ENCODE measurements around the gene OXGR1.

OXGR1 gene

GRCh38 chr13:96994017-96994857 is at the start of gene OXGR1:
Gene OXGR1 (minus strand): TSS chr13:96994476. CDS start chr13:96987759, 6,717 bp downstream.
- no peak within 1 kb of the TSS for H3K27ac ChIP-seq

GRCh38 chr13:97043302-97043701 is 49.0 kb upstream of the OXGR1 start:
- no peaks in the 10 kb centered on the region for H3K9me3 ChIP-seq
- H3K4me3 ChIP-seq (ENCODE audit: low read depth in 1 of 2, low read length in 1 of 2) = no peak overlapping the region
- TF ChIP-seq CTCF (IDR thresholded peaks at IDR 0.05) = no peak
- no peak overlapping the region for H3K27ac ChIP-seq
- H3K27me3 ChIP-seq = no peaks in the 10 kb centered on the region
- H3K4me1 ChIP-seq (ENCODE audit: control insufficient read depth in 1 of 2, insufficient read depth in 1 of 2, low read depth in 1 of 2, low read length in 1 of 2) = no peaks in the 10 kb centered on the region
- no peaks in the 10 kb centered on the region for H3K36me3 ChIP-seq

More at GRCh38 chr13:96994017-96994857, at the start of gene OXGR1:
- Histone ChIP-seq H3K4me3 (ENCODE audit: low read depth in 1 of 2, low read length in 1 of 2) (no peak within 1 kb of the TSS), H3K9me3 (no peaks in the 10 kb centered on the region), H3K27me3 (peaks cover 47% of the 10 kb centered on the region), H3K36me3 (no peaks in the 10 kb centered on the region), H3K4me1 (ENCODE audit: control insufficient read depth in 1 of 2, insufficient read depth in 1 of 2, low read depth in 1 of 2, low read length in 1 of 2) (no peaks in the 10 kb centered on the region)
- TF ChIP-seq CTCF (IDR thresholded peaks at IDR 0.05) = no peak

DNA sequence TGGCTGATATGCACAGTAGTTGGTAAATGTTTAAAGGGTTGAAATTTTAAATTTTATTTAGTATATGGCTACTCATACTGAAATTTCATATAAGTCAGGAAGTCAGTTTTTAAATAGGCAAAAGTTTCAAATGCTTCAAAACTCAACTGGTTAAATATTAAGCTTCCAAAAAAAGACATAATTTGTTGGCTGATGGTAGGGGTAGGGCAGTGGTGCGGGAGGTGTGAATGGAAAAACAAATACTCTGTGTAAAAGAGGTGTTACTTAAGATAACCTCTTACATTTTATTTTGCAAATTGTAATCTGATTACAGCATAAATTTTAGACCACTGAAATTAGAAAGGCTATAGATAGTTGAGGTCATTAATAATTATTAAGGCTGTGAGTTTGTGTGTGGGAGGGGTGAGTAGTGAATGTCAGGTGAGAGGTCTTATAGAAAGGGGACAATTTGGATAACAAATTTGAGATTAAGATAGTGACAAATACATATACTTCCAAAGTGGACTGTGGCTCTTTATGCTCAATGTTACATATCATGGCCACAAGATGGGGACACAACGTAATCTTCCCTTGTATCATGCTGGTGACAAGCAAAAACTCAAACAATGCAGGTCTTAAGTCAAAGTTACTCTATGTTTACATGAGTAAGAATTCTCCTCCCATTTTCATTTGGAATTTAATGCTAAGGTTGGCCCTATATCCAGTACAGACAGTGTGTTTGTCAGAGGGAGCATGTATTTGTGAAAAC is 36.6 kb upstream of the OXGR1 start:
- H3K9me3 ChIP-seq = no peaks in the 10 kb centered on the region
- no peak overlapping the region for H3K4me3 ChIP-seq (ENCODE audit: low read depth in 1 of 2, low read length in 1 of 2)
- TF ChIP-seq CTCF (IDR thresholded peaks at IDR 0.05) = no peak
- H3K4me1 ChIP-seq (ENCODE audit: control insufficient read depth in 1 of 2, insufficient read depth in 1 of 2, low read depth in 1 of 2, low read length in 1 of 2) = no peaks in the 10 kb centered on the region
- H3K27ac ChIP-seq = no peak overlapping the region
- H3K27me3 ChIP-seq = peaks cover 22% of the 10 kb centered on the region
- H3K36me3 ChIP-seq = no peaks in the 10 kb centered on the region

DNA sequence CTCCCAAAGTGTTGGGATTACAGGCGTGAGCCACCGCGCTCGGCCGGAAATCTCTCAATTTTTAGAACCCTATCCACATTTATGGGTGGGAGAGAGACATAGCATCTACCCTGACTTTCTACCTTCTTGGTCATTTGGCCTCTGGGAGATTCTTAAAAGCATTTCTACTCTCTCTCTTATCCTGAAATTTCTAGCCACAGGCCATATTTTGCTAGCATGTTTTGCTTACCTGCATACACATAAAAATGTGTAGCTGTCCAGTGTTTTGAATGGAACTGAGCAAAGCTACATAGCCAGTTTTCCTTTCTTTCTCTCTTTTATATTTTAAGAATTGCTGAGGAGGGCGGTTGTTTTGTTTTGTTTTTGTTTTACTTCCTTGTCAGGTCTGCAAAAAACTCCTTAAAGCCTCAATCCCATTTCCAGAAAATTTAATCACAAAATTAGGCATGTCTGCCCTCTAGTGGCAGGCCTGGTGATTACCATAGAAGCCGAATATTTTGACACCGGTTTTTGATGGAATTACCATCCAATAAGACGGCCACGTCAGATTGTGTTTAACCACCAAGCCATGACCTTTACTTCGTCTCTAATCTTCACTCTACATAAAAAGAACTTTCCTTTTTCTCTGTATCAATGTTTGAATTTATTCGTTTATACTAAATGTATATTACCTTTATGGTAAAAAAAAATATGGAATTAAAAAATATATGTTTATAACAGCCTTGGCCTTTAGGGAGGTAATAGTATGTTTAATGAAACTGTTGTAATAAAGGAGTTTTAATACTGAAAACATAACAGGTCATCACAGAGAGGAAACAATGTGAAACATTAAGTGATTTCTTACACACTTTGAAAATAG is 34.4 kb upstream of the OXGR1 start:
- TF ChIP-seq CTCF (IDR thresholded peaks at IDR 0.05) = peak; percentile 44
- no peaks in the 10 kb centered on the region for H3K36me3 ChIP-seq
- no peaks in the 10 kb centered on the region for H3K9me3 ChIP-seq
- peaks cover 22% of the 10 kb centered on the region for H3K27me3 ChIP-seq
- no peak overlapping the region for H3K27ac ChIP-seq
- H3K4me3 ChIP-seq (ENCODE audit: low read depth in 1 of 2, low read length in 1 of 2) = no peak overlapping the region
- H3K4me1 ChIP-seq (ENCODE audit: control insufficient read depth in 1 of 2, insufficient read depth in 1 of 2, low read depth in 1 of 2, low read length in 1 of 2) = no peaks in the 10 kb centered on the region

DNA sequence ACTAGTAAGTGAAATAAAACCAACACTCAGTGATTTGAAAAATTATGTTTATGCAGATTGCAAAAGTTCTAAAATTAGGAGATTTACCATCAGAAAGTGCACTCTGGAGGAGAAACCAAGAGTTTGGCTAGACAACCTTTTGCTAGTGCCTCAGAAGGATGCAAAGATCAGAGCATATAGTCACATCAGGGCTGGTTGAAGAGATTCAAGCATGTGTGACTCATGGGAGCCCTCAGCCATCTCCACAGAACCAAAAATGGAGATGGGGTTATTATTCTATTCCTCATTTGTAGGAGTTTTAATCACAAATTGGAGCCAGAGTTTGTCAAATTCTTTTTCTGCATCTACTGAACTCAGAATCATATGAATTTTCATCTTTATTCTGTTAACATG is 32.9 kb upstream of the OXGR1 start:
- no peaks in the 10 kb centered on the region for H3K9me3 ChIP-seq
- no peaks in the 10 kb centered on the region for H3K36me3 ChIP-seq
- no peaks in the 10 kb centered on the region for H3K4me1 ChIP-seq (ENCODE audit: control insufficient read depth in 1 of 2, insufficient read depth in 1 of 2, low read depth in 1 of 2, low read length in 1 of 2)
- no peak overlapping the region for H3K27ac ChIP-seq
- no peak for TF ChIP-seq CTCF (IDR thresholded peaks at IDR 0.05)
- no peak overlapping the region for H3K4me3 ChIP-seq (ENCODE audit: low read depth in 1 of 2, low read length in 1 of 2)
- peaks cover 27% of the 10 kb centered on the region for H3K27me3 ChIP-seq

Measured in neutrophil (primary cell).